OCI-LY7 (cell line): ENCODE data around the gene CACTIN. TPM values are rescaled to one million over a fixed set of nuclear protein-coding genes. Genes with fewer than 3 reads are reported as not detected.
"Not testable (repeated sequence)": the region's sequence is repeated elsewhere in the genome, so short reads cannot be mapped to it uniquely, and the experiment has no call there.

Experiments
- BruUV-seq: library from RNA; stranded (reverse); fragments of 400-500 nt; replicated peaks from 2 replicates; lab custom pipeline; 2021; lab: Mats Ljungman, UMichigan
- CTCF ChIA-PET: fragments of 300-600 bp; sonication (Branson Sonifier 250); formaldehyde crosslinking; loops from one replicate; lab custom pipeline; 2022; ENCODE audit warnings: antibody characterized with exemption; ENCODE audit not compliant: unreplicated experiment; lab: Charles Lee
- POLR2A ChIA-PET: fragments of 300-600 bp; sonication (Branson Sonifier 250); formaldehyde crosslinking; loops from one replicate; lab custom pipeline; 2022; ENCODE audit warnings: antibody characterized with exemption; lab: Charles Lee
- DNase-seq: peaks from one replicate; pipeline ENCODE4 v3.0.0-alpha.2; 2015; ENCODE audit warnings: low spot score
- H2AFZ ChIP-seq: fragments of 200-600 bp; sonication (generic), shearing (Covaris generic); 2 replicates; pipeline ENCODE4 v1.6.1; 2014; ENCODE audit warnings: mild to moderate bottlenecking, antibody characterized with exemption, low read length, moderate library complexity
- H3K27ac ChIP-seq: fragments of 200-600 bp; sonication (generic); 2 replicates; pipeline ENCODE4 v1.5.1; 2014; ENCODE audit warnings: mixed run types, low read depth, mild to moderate bottlenecking, moderate library complexity, low read length, inconsistent platforms; ENCODE audit not compliant: poor library complexity, severe bottlenecking
- H3K36me3 ChIP-seq: fragments of 200-600 bp; sonication (generic); 2 replicates; pipeline ENCODE4 v1.6.1; 2014; ENCODE audit warnings: mild to moderate bottlenecking, antibody characterized with exemption, low read length, moderate library complexity, mixed read lengths; ENCODE audit not compliant: insufficient read depth
- H3K4me1 ChIP-seq: fragments of 200-600 bp; sonication (generic); 2 replicates; pipeline ENCODE4 v1.5.1; 2014; ENCODE audit warnings: mild to moderate bottlenecking, low read length; ENCODE audit not compliant: insufficient read depth, poor library complexity, severe bottlenecking
- H3K4me2 ChIP-seq: fragments of 200-600 bp; sonication (generic); 2 replicates; pipeline ENCODE4 v1.6.1; 2014; ENCODE audit warnings: mild to moderate bottlenecking, low read length
- H3K4me3 ChIP-seq: fragments of 200-600 bp; sonication (generic); 2 replicates; pipeline ENCODE4 v1.5.1; 2014; ENCODE audit warnings: mild to moderate bottlenecking, low read depth, low read length; ENCODE audit not compliant: poor library complexity, severe bottlenecking
- H3K79me2 ChIP-seq: fragments of 200-600 bp; sonication (generic); 2 replicates; pipeline ENCODE4 v1.6.1; 2016; ENCODE audit warnings: low read depth, mild to moderate bottlenecking, low read length, moderate library complexity, mixed read lengths; ENCODE audit not compliant: insufficient read depth
- H3K9me2 ChIP-seq: fragments of 200-600 bp; sonication (generic); 2 replicates; pipeline ENCODE4 v1.6.1; 2016; ENCODE audit warnings: mild to moderate bottlenecking, low read length, mixed read lengths; ENCODE audit not compliant: insufficient read depth
- H3K9me3 ChIP-seq: fragments of 200-600 bp; sonication (generic); 2 replicates; pipeline ENCODE4 v1.6.1; 2014; ENCODE audit warnings: mild to moderate bottlenecking, mixed run types, low read length, mixed read lengths
- H4K20me1 ChIP-seq: fragments of 200-600 bp; sonication (generic); 2 replicates; pipeline ENCODE4 v1.6.1; 2014; ENCODE audit warnings: mild to moderate bottlenecking, antibody characterized with exemption, low read length, moderate library complexity, mixed read lengths; ENCODE audit not compliant: insufficient read depth
- EZH2phosphoT487 ChIP-seq: fragments of 200-600 bp; sonication (generic); IDR thresholded peaks from 2 replicates; pipeline ENCODE4 v1.6.1; 2018; ENCODE audit warnings: low read depth, borderline replicate concordance, mild to moderate bottlenecking, mixed run types, antibody characterized with exemption, low read length, moderate library complexity, mixed read lengths
- intact Hi-C: fragments of 100-400 bp; cut with micrococcal nuclease; formaldehyde crosslinking; loops from one replicate; pipeline ENCODE4 v1.10.0; 2022; ENCODE audit not compliant: unreplicated experiment
- total RNA-seq, 2 experiments: library from RNA; depleted of rRNA in 1 of 2; stranded (reverse); fragments of >200 nt in 1 of 2; shearing (Covaris generic) in 1 of 2; gene quantifications; 2 replicates each; pipeline ENCODE4 v1.2.3, GENCODE V29; 2014 to 2022
- TF ChIP-seq, protein P1 (sequence below): fragments of 200-600 bp; sonication (generic); conservative IDR thresholded peaks from 2 replicates; pipeline ENCODE4 v1.5.1; 2014; ENCODE audit warnings: mild to moderate bottlenecking, antibody characterized with exemption, low read length, moderate library complexity, mixed read lengths

The CACTIN gene
- total RNA-seq, 2 experiments from 2014 or later = 34.2 to 35.9 TPM

DNA sequence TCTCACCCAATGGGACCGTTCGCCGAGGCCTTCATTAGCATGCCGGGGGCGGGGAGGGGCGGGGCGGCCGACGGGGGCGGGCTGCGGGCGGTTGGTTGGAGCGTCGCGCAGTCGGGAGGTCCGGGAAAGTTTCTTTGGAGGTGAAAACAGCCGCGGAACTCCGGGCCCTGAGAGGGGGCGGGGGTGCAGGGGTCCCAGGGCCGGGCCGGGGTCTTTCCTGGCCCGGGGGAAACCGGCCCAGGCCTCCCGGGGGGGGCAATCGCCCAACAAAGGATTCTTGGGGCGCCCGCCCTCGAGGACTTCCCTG, 53.8 kb downstream of the CACTIN start, which contains the start of gene HMG20B:
HMG20B (plus strand) TSS at position 90 of the 307 bp plus-strand sequence. CDS start 366 bp downstream, outside the sequence.
- peaks cover 25% of the 10 kb centered on the region for H3K36me3 ChIP-seq
- POLR2A ChIA-PET = no interaction called here
- peak within 1 kb of the TSS; percentile 88 for H3K4me2 ChIP-seq
- intact Hi-C loops = loop anchor here (1.0 to 5.0 kb wide), 2 partner anchors 16 to 66 kb away; partner anchors contain the start of genes FZR1 and MFSD12
- H3K4me3 ChIP-seq = peak within 1 kb of the TSS; percentile 98
- no peaks in the 10 kb centered on the region for H3K9me2 ChIP-seq
- peaks cover 5% of the 10 kb centered on the region; the same call in 1 of the 2 replicates for H3K79me2 ChIP-seq
- CTCF ChIA-PET = no interaction called here
- peaks cover 6% of the 10 kb centered on the region for H3K4me1 ChIP-seq
- DNase-seq = no peak
- peak within 1 kb of the TSS; percentile 40; the same call in 1 of the 2 replicates for H2AFZ ChIP-seq
- H3K27ac ChIP-seq = peak within 1 kb of the TSS; percentile 74
- no peaks in the 10 kb centered on the region for H3K9me3 ChIP-seq
- BruUV-seq = no TSS peak
- H4K20me1 ChIP-seq = no peaks in the 10 kb centered on the region
- TF ChIP-seq EZH2phosphoT487 = no peak
- TF ChIP-seq, protein P1, sequence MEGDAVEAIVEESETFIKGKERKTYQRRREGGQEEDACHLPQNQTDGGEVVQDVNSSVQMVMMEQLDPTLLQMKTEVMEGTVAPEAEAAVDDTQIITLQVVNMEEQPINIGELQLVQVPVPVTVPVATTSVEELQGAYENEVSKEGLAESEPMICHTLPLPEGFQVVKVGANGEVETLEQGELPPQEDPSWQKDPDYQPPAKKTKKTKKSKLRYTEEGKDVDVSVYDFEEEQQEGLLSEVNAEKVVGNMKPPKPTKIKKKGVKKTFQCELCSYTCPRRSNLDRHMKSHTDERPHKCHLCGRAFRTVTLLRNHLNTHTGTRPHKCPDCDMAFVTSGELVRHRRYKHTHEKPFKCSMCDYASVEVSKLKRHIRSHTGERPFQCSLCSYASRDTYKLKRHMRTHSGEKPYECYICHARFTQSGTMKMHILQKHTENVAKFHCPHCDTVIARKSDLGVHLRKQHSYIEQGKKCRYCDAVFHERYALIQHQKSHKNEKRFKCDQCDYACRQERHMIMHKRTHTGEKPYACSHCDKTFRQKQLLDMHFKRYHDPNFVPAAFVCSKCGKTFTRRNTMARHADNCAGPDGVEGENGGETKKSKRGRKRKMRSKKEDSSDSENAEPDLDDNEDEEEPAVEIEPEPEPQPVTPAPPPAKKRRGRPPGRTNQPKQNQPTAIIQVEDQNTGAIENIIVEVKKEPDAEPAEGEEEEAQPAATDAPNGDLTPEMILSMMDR = no peak

DNA sequence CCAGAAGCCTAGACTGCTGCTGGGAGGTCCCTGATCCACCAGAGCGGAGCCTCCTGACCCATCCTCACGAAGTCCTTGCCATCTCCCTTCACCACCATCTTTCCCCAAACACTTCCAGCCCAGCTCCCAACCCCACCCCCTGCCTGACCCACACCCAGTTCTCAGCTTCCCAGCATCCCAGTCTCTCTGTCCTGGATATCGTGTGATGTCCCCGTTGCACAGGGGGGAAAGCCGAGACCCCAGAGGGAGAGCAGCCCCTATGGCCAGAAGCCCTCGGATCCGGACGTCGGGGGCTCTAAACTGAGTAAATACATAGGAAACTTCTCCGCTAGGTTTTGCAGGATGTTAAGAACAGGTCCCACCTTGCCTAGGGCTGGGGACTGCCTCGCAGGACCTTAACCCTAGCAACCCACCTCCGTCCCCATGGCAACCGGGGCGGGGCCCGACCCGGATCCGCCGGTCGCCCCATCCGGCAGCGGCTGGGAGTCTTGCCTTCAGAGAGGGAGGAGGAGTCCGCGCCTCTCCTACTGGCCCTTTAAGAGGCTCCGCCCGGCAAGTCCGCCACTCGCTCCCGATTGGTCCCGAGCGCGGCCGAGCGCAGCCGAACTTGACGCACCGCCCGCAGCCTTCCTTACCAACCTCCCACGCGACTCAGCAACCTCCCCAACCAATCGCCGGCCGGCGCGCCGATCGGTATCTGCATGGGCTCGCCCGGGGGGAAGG, 54.3 kb downstream of the CACTIN start:
- Histone ChIP-seq H2AFZ (peak overlapping the region; percentile 40; the same call in 1 of the 2 replicates), H3K27ac (peak overlapping the region; percentile 12), H4K20me1 (no peaks in the 10 kb centered on the region), H3K9me3 (no peaks in the 10 kb centered on the region), H3K4me1 (peaks cover 6% of the 10 kb centered on the region), H3K36me3 (peaks cover 25% of the 10 kb centered on the region), H3K9me2 (no peaks in the 10 kb centered on the region), H3K4me3 (peak overlapping the region; percentile 98), H3K79me2 (peaks cover 5% of the 10 kb centered on the region; the same call in 1 of the 2 replicates), H3K4me2 (peak overlapping the region; percentile 88)
- DNase-seq = peak; percentile 99
- intact Hi-C loops = loop anchor here (1.0 to 5.0 kb wide), 2 partner anchors 15 to 65 kb away; partner anchors contain the start of genes FZR1 and MFSD12
- TF ChIP-seq, protein P1 = no peak
- TF ChIP-seq EZH2phosphoT487 = no peak
- ChIA-PET POLR2A (no interaction called here), CTCF (no interaction called here)
- no TSS peak for BruUV-seq

DNA sequence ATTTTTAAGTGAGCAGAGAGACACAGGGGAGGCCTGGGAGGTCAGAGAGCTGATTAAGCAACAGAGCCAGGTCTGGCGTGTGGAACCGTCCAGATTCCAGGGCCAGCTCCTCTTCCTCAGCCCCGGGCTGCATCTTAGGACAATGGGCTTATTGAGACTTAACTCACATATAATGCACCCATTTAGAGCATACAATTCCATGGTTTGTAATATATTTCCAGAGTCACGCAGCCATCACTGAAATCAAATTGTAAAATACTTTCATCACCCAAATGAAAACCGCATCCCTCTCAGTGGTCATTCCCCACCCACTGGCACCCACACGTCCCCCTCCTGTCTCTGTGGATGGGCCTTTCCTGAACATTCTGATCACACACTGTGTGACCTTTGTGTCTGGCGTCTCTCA, 56.0 kb downstream of the CACTIN start:
- BruUV-seq = no TSS peak
- Histone ChIP-seq H3K27ac (no peak overlapping the region), H3K9me2 (no peaks in the 10 kb centered on the region), H3K4me2 (no peak overlapping the region), H3K79me2 (peaks cover 5% of the 10 kb centered on the region; the same call in 1 of the 2 replicates), H3K4me3 (no peak overlapping the region), H4K20me1 (no peaks in the 10 kb centered on the region), H2AFZ (no peak overlapping the region), H3K4me1 (peaks cover 6% of the 10 kb centered on the region), H3K36me3 (peaks cover 14% of the 10 kb centered on the region; the same call in 1 of the 2 replicates), H3K9me3 (no peaks in the 10 kb centered on the region)
- ChIA-PET POLR2A (no interaction called here), CTCF (no interaction called here)
- TF ChIP-seq, protein P1 = no peak
- TF ChIP-seq EZH2phosphoT487 = no peak
- intact Hi-C loops = loop anchor here (5.0 kb wide), 1 partner anchor 63 kb away; the partner anchor contains the start of gene FZR1
- no peak for DNase-seq

DNA sequence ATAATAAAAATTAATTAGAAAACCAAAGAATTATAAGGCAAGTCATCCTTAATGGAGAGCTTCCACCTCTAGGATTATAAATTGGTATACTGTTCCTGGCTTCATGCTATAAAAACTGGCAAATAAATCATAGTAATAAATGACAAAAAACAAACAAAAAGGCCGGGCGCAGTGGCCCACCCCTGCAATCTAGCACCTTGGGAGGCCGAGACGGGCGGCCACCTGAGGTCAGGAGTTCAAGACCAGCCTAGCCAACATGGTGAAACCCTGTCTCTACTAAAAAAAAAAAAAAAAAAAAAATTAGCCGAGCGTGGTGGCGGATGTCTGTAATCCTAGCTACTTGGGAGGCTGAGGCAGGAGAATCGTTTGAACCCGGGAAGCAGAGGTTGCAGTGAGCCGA, 56.5 kb downstream of the CACTIN start:
- POLR2A ChIA-PET = interaction anchor here (0.6 kb wide), 1 partner anchor 16 kb away, joined by 4 read pairs; no protein-coding TSS in a partner anchor
- H4K20me1 ChIP-seq, H3K4me3 ChIP-seq, H3K36me3 ChIP-seq, CTCF ChIA-PET, H3K27ac ChIP-seq, H3K9me3 ChIP-seq, DNase-seq, H3K79me2 ChIP-seq, H2AFZ ChIP-seq, H3K4me2 ChIP-seq, BruUV-seq, H3K9me2 ChIP-seq, H3K4me1 ChIP-seq: not testable (repeated sequence)
- intact Hi-C loops = loop anchor here (5.0 kb wide), 1 partner anchor 63 kb away; the partner anchor contains the start of gene FZR1
